WTC11 (cell line): ENCODE data around the gene FCRL6.

Source experiments
- ATF3 ChIP-seq: sonication (generic); formaldehyde crosslinking; conservative IDR thresholded peaks from 2 replicates; pipeline ENCODE4 v1.8.1; 2022; ENCODE audit warnings: mild to moderate bottlenecking, missing genetic modification reagents
- ZNF416 ChIP-seq: fragments of 250-450 bp; sonication (Bioruptor Pico); IDR thresholded peaks from 2 replicates; pipeline ENCODE4 v1.9.0; 2021; ENCODE audit warnings: mild to moderate bottlenecking, inconsistent platforms

GRCh38 chr1:159804924-159805323, 2.8 kb downstream of the FCRL6 start:
- no peak for TF ChIP-seq ATF3 (CRISPR knock-in tag)
- TF ChIP-seq ZNF416 (CRISPR knock-in tag): no peak
